Spleen (tissue), 11 donors: ENCODE results near the gene MYT1. TPM values are rescaled to one million over a fixed set of nuclear protein-coding genes. Genes with fewer than 3 reads are reported as not detected.

Experiments used
- DNase-seq: peaks from one replicate; pipeline ENCODE4 v3.0.0-alpha.2; 2020
- H3K27ac ChIP-seq, 8 donors: fragments of 200-600 bp; sonication (generic) in 7 of 8; 1 replicate in 4 of 8; 2 replicates in 4 of 8; pipeline versions ENCODE4 v1.5.0 to v1.8.0; 2016 to 2021; ENCODE audit warnings: inconsistent platforms in 4 of 8, mild to moderate bottlenecking in 4 of 8, moderate library complexity in 1 of 8
- H3K27me3 ChIP-seq, 7 donors: fragments of 200-600 bp; sonication (generic) in 6 of 7; replicated peaks in 1 of 7; 1 replicate in 4 of 7; 2 replicates in 3 of 7; pipeline versions ENCODE4 v1.5.0 to v1.8.0; 2016 to 2021; ENCODE audit warnings: inconsistent platforms in 3 of 7, mild to moderate bottlenecking in 1 of 7
- H3K36me3 ChIP-seq, 6 donors: fragments of 200-600 bp; sonication (generic) in 5 of 6; 1 replicate in 4 of 6; 2 replicates in 2 of 6; pipeline versions ENCODE4 v1.5.0 to v1.8.0; 2016 to 2021; ENCODE audit warnings: inconsistent platforms in 2 of 6
- H3K4me1 ChIP-seq, 6 donors: fragments of 200-600 bp; sonication (generic) in 5 of 6; 1 replicate in 3 of 6; 2 replicates in 3 of 6; pipeline versions ENCODE4 v1.5.0 to v1.8.0; 2016 to 2021; ENCODE audit warnings: inconsistent platforms in 3 of 6
- H3K4me3 ChIP-seq, 8 donors: fragments of 200-600 bp; sonication (generic) in 7 of 8; 1 replicate in 4 of 8; 2 replicates in 4 of 8; pipeline versions ENCODE4 v1.5.0 to v1.8.0; 2016 to 2021; ENCODE audit warnings: inconsistent platforms in 4 of 8, mild to moderate bottlenecking in 4 of 8, moderate library complexity in 2 of 8
- H3K9me3 ChIP-seq, 8 donors: fragments of 200-600 bp; sonication (generic) in 7 of 8; 1 replicate in 4 of 8; 2 replicates in 4 of 8; pipeline versions ENCODE4 v1.5.0 to v1.8.0; 2016 to 2021; ENCODE audit warnings: inconsistent platforms in 4 of 8
- POLR2A ChIP-seq, 3 donors: fragments of 450-650 bp; IDR thresholded peaks; one replicate each; pipeline ENCODE4 v1.5.1; 2017; ENCODE audit warnings: antibody characterized with exemption in 3 of 3, mild to moderate bottlenecking in 1 of 3
- POLR2AphosphoS5 ChIP-seq, 3 donors: sonication (generic); formaldehyde crosslinking; IDR thresholded peaks; one replicate each; pipeline ENCODE4 v1.5.1; 2017; ENCODE audit warnings: antibody characterized with exemption in 3 of 3
- WGBS, 5 donors: extraction: QIAGEN DNeasy Blood & Tissue Kit in 3 of 5; methylation state at CpG; one replicate each; pipeline versions ENCODE4 v1.1.5 to v1.1.7; 2013 to 2018; 5-methylcytosine and 5-hydroxymethylcytosine counted together
- intact Hi-C: fragments of 100-400 bp; cut with DNase I; formaldehyde crosslinking; loops from one replicate; pipeline ENCODE4 v1.15.0; 2023; ENCODE audit warnings: low total_unique reads
- polyA plus RNA-seq, 3 donors: library from polyadenylated mRNA; stranded (reverse); fragments of 200-250 nt; gene quantifications; one replicate each; pipeline ENCODE4 v1.2.1, GENCODE V29; 2013
- total RNA-seq, 7 donors: library from RNA; depleted of rRNA in 3 of 7; stranded (reverse); fragments of >200 nt in 3 of 7; fragmentation: NEBNext Ultra II Directional in 4 of 7; extraction: Animal tissue kit (Norgen Biotek cat#: 25700) in 4 of 7; gene quantifications; one replicate each; pipeline versions ENCODE4 v1.1.0 to v1.2.1, GENCODE V29; 2016 to 2021
- TF ChIP-seq, protein P1 (sequence below), 11 experiments: fragments of 200-600 bp in 7 of 11; fragments of 450-650 bp in 4 of 11; sonication (generic) in 4 of 11; IDR thresholded peaks in 8 of 11; conservative IDR thresholded peaks in 3 of 11; 1 replicate in 7 of 11; 2 replicates in 4 of 11; pipeline versions ENCODE4 v1.4.0 to v1.8.0; 2016 to 2021; ENCODE audit warnings: antibody characterized with exemption in 11 of 11, inconsistent platforms in 4 of 11, mild to moderate bottlenecking in 1 of 11
- donor health status: healthy with polysubstance abuse.
- donor health status: DM: no; HTN: no; CAD: no; lungs with moderate emphysema.
- donor health status: DM: no; HTN: no; CAD: no.
- donor health status: Bipolar disorder and iron deficiency.
- donor health status: healthy.
- donor health status: DM: no; HTN: no; CAD: no.
- donor health status: DM: yes; HTN: yes; CAD: no.

MYT1 gene
- total and polyA plus RNA-seq, 10 donors, result 0.08 to 2.2 (median 0.60) TPM; not detected in 3

DNA sequence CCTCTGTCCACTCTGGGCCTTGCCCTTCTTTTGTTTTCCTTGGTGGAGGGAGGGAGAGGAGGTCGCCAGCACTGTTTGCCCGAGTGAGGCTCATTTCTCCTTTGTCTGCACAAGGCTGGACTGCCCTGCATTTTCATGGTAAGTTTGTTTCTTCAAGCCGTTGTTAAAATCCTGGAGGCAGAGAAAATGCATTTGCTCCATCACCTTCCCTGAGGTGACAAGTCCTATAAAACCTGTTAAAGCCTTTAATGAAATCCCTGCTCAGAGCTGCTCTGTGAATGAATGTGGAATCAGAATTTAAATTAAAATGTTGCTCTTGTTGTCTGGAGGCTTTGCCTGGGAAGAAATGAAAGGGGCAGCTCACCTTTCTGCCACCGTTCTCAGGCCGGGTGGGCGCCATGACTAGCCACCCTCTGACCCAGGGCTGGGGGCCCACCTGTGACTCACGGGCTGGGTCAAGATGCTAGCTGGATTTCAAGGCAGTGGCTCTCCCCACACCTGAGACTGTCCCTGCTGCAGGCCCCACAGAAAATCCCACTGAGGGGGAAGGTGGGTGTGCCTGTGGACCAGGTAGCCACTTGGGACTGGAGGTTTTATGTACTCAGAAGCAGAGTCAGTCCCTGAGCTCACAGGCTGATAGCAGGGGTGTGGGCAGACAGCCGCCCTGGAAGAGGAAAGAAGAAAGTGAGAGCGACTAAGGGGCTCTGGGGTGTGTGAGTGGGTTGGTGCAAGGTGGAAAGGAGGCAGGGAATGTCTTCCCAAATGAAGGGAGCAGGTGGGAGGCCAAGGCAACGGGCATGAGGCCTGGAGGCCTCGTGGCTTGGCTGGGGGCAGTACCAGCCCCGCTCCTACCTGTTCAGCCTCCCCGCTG, 24.0 kb upstream of the MYT1 start:
- H3K9me3 ChIP-seq, result peaks cover 0 to 13% (median 7%) of the 10 kb centered on the region in 8 donors
- H3K4me3 ChIP-seq, result no peak overlapping the region
- peak; percentile 36 for DNase-seq
- H3K27me3 ChIP-seq, result peaks cover 0 to 33% (median 4%) of the 10 kb centered on the region in 7 donors
- intact Hi-C loops, result no loop called here
- no peaks in the 10 kb centered on the region for H3K4me1 ChIP-seq
- 76 to 88% (median 84%) methylated on average over 12 to 13 of the region's 13 CpGs for whole genome bisulfite sequencing, 5 donors
- no peaks in the 10 kb centered on the region for H3K36me3 ChIP-seq
- H3K27ac ChIP-seq, result no peak overlapping the region
- no peak for TF ChIP-seq POLR2AphosphoS5 (IDR thresholded peaks at IDR 0.05)

DNA sequence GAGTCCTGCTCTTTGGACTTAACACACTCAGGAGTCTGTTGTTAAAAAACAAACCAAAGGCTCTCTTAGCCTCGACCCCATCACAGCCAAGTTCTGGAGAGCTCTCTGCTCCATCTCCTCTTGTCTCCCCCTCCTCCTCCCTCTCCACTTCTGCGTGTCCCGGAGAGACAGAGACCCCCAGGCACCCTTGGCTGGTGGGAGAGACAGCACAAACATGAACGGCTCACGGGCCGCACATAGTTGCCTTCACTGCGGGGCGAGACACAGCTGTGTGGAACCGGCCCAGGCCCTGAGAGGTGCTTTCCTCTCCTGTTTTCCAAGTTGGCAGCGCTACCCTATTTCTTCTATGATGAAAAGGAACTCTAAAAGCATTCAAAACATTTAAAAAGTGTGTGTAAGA, 23.3 kb upstream of the MYT1 start:
- TF ChIP-seq POLR2A (IDR thresholded peaks at IDR 0.05), result no peak
- TF ChIP-seq POLR2AphosphoS5 (IDR thresholded peaks at IDR 0.05), result no peak
- TF ChIP-seq, protein P1, sequence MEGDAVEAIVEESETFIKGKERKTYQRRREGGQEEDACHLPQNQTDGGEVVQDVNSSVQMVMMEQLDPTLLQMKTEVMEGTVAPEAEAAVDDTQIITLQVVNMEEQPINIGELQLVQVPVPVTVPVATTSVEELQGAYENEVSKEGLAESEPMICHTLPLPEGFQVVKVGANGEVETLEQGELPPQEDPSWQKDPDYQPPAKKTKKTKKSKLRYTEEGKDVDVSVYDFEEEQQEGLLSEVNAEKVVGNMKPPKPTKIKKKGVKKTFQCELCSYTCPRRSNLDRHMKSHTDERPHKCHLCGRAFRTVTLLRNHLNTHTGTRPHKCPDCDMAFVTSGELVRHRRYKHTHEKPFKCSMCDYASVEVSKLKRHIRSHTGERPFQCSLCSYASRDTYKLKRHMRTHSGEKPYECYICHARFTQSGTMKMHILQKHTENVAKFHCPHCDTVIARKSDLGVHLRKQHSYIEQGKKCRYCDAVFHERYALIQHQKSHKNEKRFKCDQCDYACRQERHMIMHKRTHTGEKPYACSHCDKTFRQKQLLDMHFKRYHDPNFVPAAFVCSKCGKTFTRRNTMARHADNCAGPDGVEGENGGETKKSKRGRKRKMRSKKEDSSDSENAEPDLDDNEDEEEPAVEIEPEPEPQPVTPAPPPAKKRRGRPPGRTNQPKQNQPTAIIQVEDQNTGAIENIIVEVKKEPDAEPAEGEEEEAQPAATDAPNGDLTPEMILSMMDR (IDR thresholded peaks at IDR 0.05 in 8 of 11, conservative IDR thresholded peaks at IDR 0.05 in 3 of 11), result no peak
- H3K27me3 ChIP-seq, result peaks cover 0 to 39% (median 4%) of the 10 kb centered on the region in 7 donors
- H3K36me3 ChIP-seq, result no peaks in the 10 kb centered on the region
- intact Hi-C loops, result no loop called here
- no peak overlapping the region for H3K4me3 ChIP-seq
- H3K4me1 ChIP-seq, result no peaks in the 10 kb centered on the region
- peak; percentile 47 for DNase-seq
- H3K27ac ChIP-seq, result no peak overlapping the region
- H3K9me3 ChIP-seq, result peaks cover 0 to 19% (median 13%) of the 10 kb centered on the region in 8 donors
- WGBS, 5 donors, result 67 to 84% (median 74%) methylated on average over 10 of the region's 10 CpGs

DNA sequence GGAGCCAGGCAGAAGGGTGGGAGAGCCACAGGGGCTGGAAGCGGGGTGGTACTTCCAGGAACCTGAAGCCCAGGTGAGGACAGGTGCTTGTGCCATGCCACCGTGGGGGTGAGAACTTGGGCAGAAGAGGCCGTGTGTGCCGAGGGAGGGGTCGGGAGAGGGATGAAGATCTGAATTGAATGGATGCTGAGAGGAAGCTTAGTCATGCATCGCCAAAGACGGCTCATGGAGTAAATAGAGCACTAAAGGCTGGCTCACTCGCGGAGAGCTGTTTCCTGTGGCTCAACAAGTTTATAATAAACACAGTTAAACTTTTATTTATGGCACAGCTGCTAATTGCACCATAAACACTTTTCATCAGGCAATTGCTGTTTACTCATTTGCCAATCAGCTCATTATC, 21.7 kb upstream of the MYT1 start:
- Histone ChIP-seq H3K27me3 (peaks cover 0 to 51% (median 4%) of the 10 kb centered on the region in 7 donors), H3K36me3 (no peaks in the 10 kb centered on the region), H3K4me3 (no peak overlapping the region), H3K4me1 (no peaks in the 10 kb centered on the region), H3K9me3 (peaks cover 0 to 22% (median 13%) of the 10 kb centered on the region in 8 donors), H3K27ac (no peak overlapping the region)
- TF ChIP-seq, protein P1 (IDR thresholded peaks at IDR 0.05 in 8 of 11, conservative IDR thresholded peaks at IDR 0.05 in 3 of 11), result no peak
- no peak for TF ChIP-seq POLR2AphosphoS5 (IDR thresholded peaks at IDR 0.05)
- TF ChIP-seq POLR2A (IDR thresholded peaks at IDR 0.05), result no peak
- 27 to 32% (median 30%) methylated on average over 9 of the region's 9 CpGs for WGBS, 5 donors
- DNase-seq, result peak; percentile 32
- intact Hi-C loops, result no loop called here

DNA sequence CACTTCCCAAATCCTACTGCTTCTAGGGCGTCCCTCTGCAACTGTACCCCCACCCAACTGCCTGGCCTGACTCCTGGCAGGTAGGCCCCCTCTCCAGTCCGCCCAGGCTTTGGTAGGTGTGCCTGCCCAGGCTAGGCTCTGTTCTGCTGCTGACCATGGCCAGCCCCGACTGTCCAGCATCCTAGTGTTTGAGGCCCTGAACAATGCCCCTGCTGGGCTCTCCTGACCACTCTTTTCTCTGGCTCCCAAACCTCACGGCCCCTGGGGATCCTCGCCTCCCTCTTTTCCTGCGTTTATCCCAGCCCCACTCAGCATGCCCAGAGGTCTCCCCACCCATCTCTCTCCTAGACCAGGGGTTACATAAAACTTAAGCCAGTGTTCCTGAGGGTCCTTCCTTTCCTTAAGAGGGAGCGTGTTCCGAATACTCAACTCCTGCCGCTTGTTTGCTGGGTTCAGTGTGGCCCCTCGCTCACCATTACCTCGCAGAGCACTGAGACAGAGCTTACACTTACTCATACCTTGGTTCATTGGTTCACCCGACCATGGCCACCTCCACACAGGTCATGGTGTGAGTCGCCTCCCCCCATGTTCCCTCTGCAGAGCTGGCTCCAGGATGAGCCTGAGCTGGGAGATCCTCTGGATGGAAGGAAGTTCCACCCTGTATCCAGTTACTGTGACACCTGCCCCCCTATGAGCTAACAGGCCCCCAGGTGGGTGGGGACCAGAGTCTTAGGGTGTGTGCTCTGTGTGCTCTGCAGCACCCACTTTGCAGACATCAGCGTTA, 21.0 kb upstream of the MYT1 start:
- 81 to 89% (median 85%) methylated on average over 14 of the region's 14 CpGs for WGBS, 5 donors
- peak; percentile 61 for DNase-seq
- no peaks in the 10 kb centered on the region for H3K4me1 ChIP-seq
- H3K27me3 ChIP-seq, result peaks cover 0 to 48% (median 4%) of the 10 kb centered on the region in 7 donors
- intact Hi-C loops, result no loop called here
- no peak overlapping the region for H3K27ac ChIP-seq
- H3K9me3 ChIP-seq, result peaks cover 0 to 22% (median 13%) of the 10 kb centered on the region in 8 donors
- TF ChIP-seq POLR2A (IDR thresholded peaks at IDR 0.05) (no peak), POLR2AphosphoS5 (IDR thresholded peaks at IDR 0.05) (no peak)
- TF ChIP-seq, protein P1 (IDR thresholded peaks at IDR 0.05 in 8 of 11, conservative IDR thresholded peaks at IDR 0.05 in 3 of 11), result no peak
- H3K4me3 ChIP-seq, result no peak overlapping the region
- no peaks in the 10 kb centered on the region for H3K36me3 ChIP-seq
